ENCODE measurements around the gene BTBD18.

Gene BTBD18

DNA sequence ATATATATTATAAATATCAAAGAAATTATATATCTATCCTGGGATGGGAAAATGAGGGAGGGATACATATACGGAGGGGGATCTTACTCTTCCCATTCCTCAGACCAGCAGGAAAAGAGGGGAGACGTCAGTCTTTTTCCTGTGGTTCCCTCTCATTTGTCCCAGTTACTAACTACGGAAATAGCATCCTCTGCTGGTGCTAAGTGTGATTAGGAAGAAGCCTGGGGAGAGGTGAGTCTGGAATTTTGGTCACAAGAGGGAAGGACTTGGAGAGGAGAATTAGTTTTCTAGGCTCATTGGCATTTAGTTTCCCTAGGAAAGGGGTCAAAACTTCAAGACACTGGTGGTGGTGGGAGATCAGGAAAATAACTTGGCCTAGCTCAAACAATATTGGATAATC is 51.2 kb downstream of the BTBD18 start:
- no peak overlapping the region for H3K27ac ChIP-seq (ENCODE audit: low read depth, low read length)
- no peaks in the 10 kb centered on the region for H3K27me3 ChIP-seq (ENCODE audit: control insufficient read depth, insufficient read depth, low read length)
- H3K9ac ChIP-seq (ENCODE audit: low read depth, low read length): no peak overlapping the region
- H3K36me3 ChIP-seq (ENCODE audit: control insufficient read depth, insufficient read depth, low read length): peaks cover 84% of the 10 kb centered on the region
- no peak overlapping the region for H3K4me3 ChIP-seq (ENCODE audit: low read depth, low read length)
- no peaks in the 10 kb centered on the region for H3K4me1 ChIP-seq (ENCODE audit: control insufficient read depth, insufficient read depth, low read length)
- no peaks in the 10 kb centered on the region for H3K9me3 ChIP-seq (ENCODE audit: control insufficient read depth, insufficient read depth, low read length)

DNA sequence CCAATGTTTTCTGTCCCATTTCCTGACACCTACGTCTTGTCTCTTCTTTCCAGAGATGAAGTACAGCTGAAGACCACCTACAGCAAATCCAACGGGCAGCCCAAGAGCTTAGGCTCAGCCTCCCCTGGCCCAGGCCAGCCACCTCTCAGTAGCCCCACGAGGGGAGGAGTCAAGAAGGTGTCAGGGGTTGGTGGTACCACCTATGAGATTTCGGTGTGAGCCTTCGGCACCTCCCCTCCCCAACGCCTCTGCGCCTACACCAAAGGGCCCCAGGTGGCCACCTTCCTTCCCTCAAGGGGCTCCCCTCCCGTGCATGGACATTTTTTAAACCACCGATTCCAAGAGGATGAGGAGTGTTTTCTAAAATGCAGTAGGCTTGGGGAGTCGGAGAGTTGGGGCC is 51.8 kb downstream of the BTBD18 start:
- H3K4me3 ChIP-seq (ENCODE audit: low read depth, low read length): no peak overlapping the region
- no peaks in the 10 kb centered on the region for H3K4me1 ChIP-seq (ENCODE audit: control insufficient read depth, insufficient read depth, low read length)
- H3K9me3 ChIP-seq (ENCODE audit: control insufficient read depth, insufficient read depth, low read length): no peaks in the 10 kb centered on the region
- peaks cover 87% of the 10 kb centered on the region for H3K36me3 ChIP-seq (ENCODE audit: control insufficient read depth, insufficient read depth, low read length)
- H3K9ac ChIP-seq (ENCODE audit: low read depth, low read length): no peak overlapping the region
- H3K27ac ChIP-seq (ENCODE audit: low read depth, low read length): no peak overlapping the region
- no peaks in the 10 kb centered on the region for H3K27me3 ChIP-seq (ENCODE audit: control insufficient read depth, insufficient read depth, low read length)

DNA sequence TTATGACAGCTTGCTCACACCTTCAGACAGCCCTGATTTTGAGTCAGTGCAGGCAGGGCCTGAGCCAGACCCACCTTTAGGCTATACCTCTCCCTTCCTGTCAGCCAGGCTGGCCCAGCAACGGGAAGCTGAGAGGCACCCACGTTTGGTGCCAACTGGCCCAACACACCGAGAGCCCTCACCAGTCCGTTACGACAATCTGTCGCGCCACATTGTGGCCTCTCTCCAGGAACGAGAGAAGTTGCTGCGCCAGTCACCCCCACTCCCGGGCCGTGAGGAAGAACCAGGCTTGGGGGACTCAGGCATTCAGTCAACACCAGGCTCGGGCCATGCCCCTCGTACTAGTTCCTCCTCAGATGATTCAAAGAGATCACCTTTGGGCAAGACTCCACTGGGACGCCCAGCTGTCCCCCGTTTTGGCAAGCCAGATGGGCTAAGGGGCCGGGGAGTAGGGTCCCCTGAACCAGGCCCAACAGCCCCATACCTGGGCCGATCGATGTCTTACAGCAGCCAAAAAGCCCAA is 52.7 kb downstream of the BTBD18 start:
- Histone ChIP-seq H3K27me3 (ENCODE audit: control insufficient read depth, insufficient read depth, low read length) (no peaks in the 10 kb centered on the region), H3K9ac (ENCODE audit: low read depth, low read length) (no peak overlapping the region), H3K4me1 (ENCODE audit: control insufficient read depth, insufficient read depth, low read length) (no peaks in the 10 kb centered on the region), H3K36me3 (ENCODE audit: control insufficient read depth, insufficient read depth, low read length) (peaks cover 85% of the 10 kb centered on the region), H3K4me3 (ENCODE audit: low read depth, low read length) (no peak overlapping the region), H3K27ac (ENCODE audit: low read depth, low read length) (no peak overlapping the region), H3K9me3 (ENCODE audit: control insufficient read depth, insufficient read depth, low read length) (no peaks in the 10 kb centered on the region)
